Large intestine (tissue), 3 donors: ENCODE results near the gene ECE1. TPM values are rescaled to one million over a fixed set of nuclear protein-coding genes. Genes with fewer than 3 reads are reported as not detected.
"Not testable (repeated sequence)": the region's sequence is repeated elsewhere in the genome, so short reads cannot be mapped to it uniquely, and the experiment has no call there.

Experiments used
- DNase-seq, 2 donors: peaks; one replicate each; pipeline versions ENCODE4 v3.0.0 to v3.0.0-alpha.2; 2013
- H3K27ac ChIP-seq: one replicate; pipeline ENCODE4 v1.5.1; 2013; ENCODE audit warnings: low read length
- H3K27me3 ChIP-seq: 2 replicates; pipeline ENCODE4 v1.6.1; 2013; ENCODE audit warnings: low read length; ENCODE audit not compliant: control insufficient read depth, insufficient read depth
- H3K36me3 ChIP-seq: 2 replicates; pipeline ENCODE4 v1.6.1; 2013; ENCODE audit warnings: low read length; ENCODE audit not compliant: control insufficient read depth, insufficient read depth
- H3K4me1 ChIP-seq: one replicate; pipeline ENCODE4 v1.6.1; 2013; ENCODE audit warnings: low read length; ENCODE audit not compliant: control insufficient read depth, insufficient read depth
- H3K4me3 ChIP-seq: one replicate; pipeline ENCODE4 v1.5.1; 2013; ENCODE audit warnings: low read length
- H3K9me3 ChIP-seq: one replicate; pipeline ENCODE4 v1.6.1; 2013; ENCODE audit warnings: mild to moderate bottlenecking, low read depth, low read length, moderate library complexity; ENCODE audit not compliant: control insufficient read depth
- WGBS: methylation state at CpG from one replicate; pipeline ENCODE4 v1.1.5; 2013; ENCODE audit warnings: low lambda C conversion rate; ENCODE audit not compliant: insufficient coverage; 5-methylcytosine and 5-hydroxymethylcytosine counted together
- polyA plus RNA-seq: library from polyadenylated mRNA; unstranded; fragments of 120-200 nt; gene quantifications from one replicate; pipeline ENCODE4 v1.2.1, GENCODE V29; 2013

ECE1 gene
- polyA plus RNA-seq, 1 donor, result 56.5 TPM

GRCh38 chr1:21238141-21238800 lies 52.0 kb downstream of the ECE1 start:
- H3K36me3 ChIP-seq, result peaks cover 73% of the 10 kb centered on the region
- WGBS, result no CpG with 5 or more reads among the region's 17 CpGs
- no peaks in the 10 kb centered on the region for H3K9me3 ChIP-seq
- H3K27ac ChIP-seq, result peak overlapping the region; percentile 30
- no peaks in the 10 kb centered on the region for H3K27me3 ChIP-seq
- no peak overlapping the region for H3K4me3 ChIP-seq
- DNase-seq, result no peak
- peaks cover 6% of the 10 kb centered on the region for H3K4me1 ChIP-seq

DNA sequence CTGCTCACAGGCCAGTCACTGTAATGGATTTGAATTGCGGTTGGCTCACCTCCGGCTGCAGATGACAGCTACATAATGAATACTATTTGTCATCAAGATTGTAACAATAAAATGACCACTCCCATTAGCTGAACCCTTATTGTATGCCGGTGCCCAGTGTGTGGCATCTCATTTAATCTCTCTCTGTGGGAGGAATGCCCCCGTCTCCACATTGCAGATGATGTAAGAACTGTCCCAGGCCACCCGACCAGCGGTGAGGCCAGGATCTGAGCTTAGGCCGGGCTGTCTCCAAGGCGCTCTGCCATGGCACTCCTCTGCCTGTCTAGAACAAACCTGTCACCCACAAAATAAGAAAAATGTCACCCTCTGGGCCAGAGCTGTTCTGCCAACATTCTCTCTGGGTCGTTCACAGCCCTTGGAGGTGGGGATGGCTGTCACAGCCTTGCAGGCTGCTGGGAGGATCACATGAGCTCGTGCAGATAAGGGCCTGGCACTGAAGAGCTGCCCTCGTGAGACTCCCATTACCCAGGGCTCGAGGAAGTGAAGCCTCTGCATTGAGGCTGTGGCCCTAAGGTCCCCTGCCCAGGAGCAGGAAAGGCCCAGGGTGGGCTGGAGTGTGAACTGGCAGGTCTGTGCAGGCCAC lies 52.7 kb downstream of the ECE1 start:
- Histone ChIP-seq H3K27ac (peak overlapping the region; percentile 30), H3K9me3 (no peaks in the 10 kb centered on the region), H3K27me3 (no peaks in the 10 kb centered on the region), H3K36me3 (peaks cover 75% of the 10 kb centered on the region), H3K4me3 (no peak overlapping the region), H3K4me1 (peaks cover 6% of the 10 kb centered on the region)
- peak; percentile 45 to 65 for DNase-seq
- no CpG with 5 or more reads among the region's 12 CpGs for WGBS

- WGBS, result no CpG with 5 or more reads among the region's 25 CpGs
- peaks cover 74% of the 10 kb centered on the region for H3K36me3 ChIP-seq
- no peak overlapping the region for H3K27ac ChIP-seq
- no peak for DNase-seq
- H3K4me1 ChIP-seq, result peaks cover 11% of the 10 kb centered on the region
- H3K27me3 ChIP-seq, result no peaks in the 10 kb centered on the region
- no peak overlapping the region for H3K4me3 ChIP-seq
- H3K9me3 ChIP-seq, result no peaks in the 10 kb centered on the region
These were observed 54.1 kb downstream of the ECE1 start for GRCh38 chr1:21236178-21236577.

DNA sequence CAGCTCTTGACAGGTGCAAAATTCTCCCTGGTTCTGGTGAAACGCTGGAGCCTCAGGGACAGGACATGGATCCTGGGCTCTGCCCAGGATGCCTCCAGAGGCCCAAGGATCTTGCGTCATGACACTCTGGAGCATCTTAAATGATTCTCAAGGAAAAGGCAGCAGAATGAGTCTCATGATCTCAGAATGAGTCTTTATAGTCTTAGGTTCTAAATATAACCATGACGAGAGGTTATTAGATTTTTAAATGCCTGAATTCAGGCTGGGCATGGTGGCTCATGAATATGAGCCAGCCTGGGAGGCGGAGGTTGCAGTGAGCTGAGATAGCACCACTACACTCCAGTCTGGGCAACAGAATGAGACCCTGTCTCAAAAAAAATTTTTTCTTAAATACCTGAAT lies 55.5 kb downstream of the ECE1 start:
- peaks cover 78% of the 10 kb centered on the region for H3K36me3 ChIP-seq

GRCh38 chr1:21233490-21233889 lies 56.8 kb downstream of the ECE1 start:
- no peaks in the 10 kb centered on the region for H3K9me3 ChIP-seq
- 83% methylated on average over 2 of the region's 8 CpGs for WGBS
- peaks cover 11% of the 10 kb centered on the region for H3K4me1 ChIP-seq
- no peak for DNase-seq
- H3K27ac ChIP-seq, result no peak overlapping the region
- H3K36me3 ChIP-seq, result peaks cover 70% of the 10 kb centered on the region
- no peak overlapping the region for H3K4me3 ChIP-seq
- H3K27me3 ChIP-seq, result no peaks in the 10 kb centered on the region

More for the DNA sequence above, 55.5 kb downstream of the ECE1 start:
- Histone ChIP-seq H3K4me3 (no peak overlapping the region), H3K27ac (no peak overlapping the region), H3K27me3 (no peaks in the 10 kb centered on the region), H3K4me1 (peaks cover 11% of the 10 kb centered on the region), H3K9me3 (no peaks in the 10 kb centered on the region)
- WGBS, result no CpG with 5 or more reads among the region's 4 CpGs
- DNase-seq, result no peak

- Histone ChIP-seq H3K4me1 (peaks cover 5% of the 10 kb centered on the region), H3K36me3 (peaks cover 72% of the 10 kb centered on the region), H3K27ac (no peak overlapping the region), H3K27me3 (no peaks in the 10 kb centered on the region), H3K9me3 (no peaks in the 10 kb centered on the region), H3K4me3 (no peak overlapping the region)
- DNase-seq, result peak; percentile 45 to 50
- WGBS, result no CpG with 5 or more reads among the region's 3 CpGs
These were observed 58.2 kb downstream of the ECE1 start for GRCh38 chr1:21232044-21232443.

- H3K4me1 ChIP-seq, result peaks cover 8% of the 10 kb centered on the region
- H3K27me3 ChIP-seq, result no peaks in the 10 kb centered on the region
- DNase-seq, result no peak
- no peak overlapping the region for H3K27ac ChIP-seq
- H3K9me3 ChIP-seq, result no peaks in the 10 kb centered on the region
- WGBS, result no CpG with 5 or more reads among the region's 4 CpGs
- no peak overlapping the region for H3K4me3 ChIP-seq
- H3K36me3 ChIP-seq, result peaks cover 69% of the 10 kb centered on the region
These were observed 60.8 kb downstream of the ECE1 start for GRCh38 chr1:21229246-21230000.

GRCh38 chr1:21228224-21228623 lies 62.0 kb downstream of the ECE1 start:
- not testable (repeated sequence) for H3K9me3 ChIP-seq, H3K27me3 ChIP-seq, H3K4me3 ChIP-seq, DNase-seq, H3K4me1 ChIP-seq, H3K27ac ChIP-seq
- 100% methylated on average over 1 of the region's 7 CpGs for WGBS
- peaks cover 69% of the 10 kb centered on the region for H3K36me3 ChIP-seq

- no CpG with 5 or more reads among the region's 33 CpGs for WGBS
- no peak for DNase-seq
- Histone ChIP-seq H3K36me3 (peaks cover 64% of the 10 kb centered on the region), H3K27ac (no peak overlapping the region), H3K9me3 (no peaks in the 10 kb centered on the region), H3K4me1 (peaks cover 3% of the 10 kb centered on the region), H3K4me3 (no peak overlapping the region), H3K27me3 (no peaks in the 10 kb centered on the region)
These were observed 65.2 kb downstream of the ECE1 start for GRCh38 chr1:21225065-21225464.

- Histone ChIP-seq H3K27me3 (no peaks in the 10 kb centered on the region), H3K36me3 (peaks cover 62% of the 10 kb centered on the region), H3K27ac (no peak overlapping the region), H3K4me1 (peaks cover 3% of the 10 kb centered on the region), H3K9me3 (no peaks in the 10 kb centered on the region), H3K4me3 (no peak overlapping the region)
- WGBS, result no CpG with 5 or more reads among the region's 7 CpGs
- no peak for DNase-seq
These were observed 69.4 kb downstream of the ECE1 start for GRCh38 chr1:21220815-21221214.
